SJSA1 (cell line): ENCODE data around the gene SEPTIN7. TPM values are rescaled to one million over a fixed set of nuclear protein-coding genes. Genes with fewer than 3 reads are reported as not detected.
A peak's percentile ranks its signal among the peaks of the same experiment; 100 is the strongest.

Experiments
- DNase-seq, 2 experiments: peaks; one replicate each; pipeline ENCODE4 v3.0.0-alpha.2; 2015 to 2020; ENCODE audit warnings: low spot score in 2 of 2, low read depth in 1 of 2
- H3K27ac ChIP-seq: fragments of 250-450 bp; sonication (Bioruptor Pico); 2 replicates; pipeline ENCODE4 v1.5.1; 2020; ENCODE audit warnings: mild to moderate bottlenecking, moderate library complexity
- H3K27me3 ChIP-seq: fragments of 250-450 bp; sonication (Bioruptor Pico); replicated peaks from 2 replicates; pipeline ENCODE4 v1.5.1; 2020; ENCODE audit warnings: mild to moderate bottlenecking, moderate library complexity
- H3K36me3 ChIP-seq: fragments of 250-450 bp; sonication (Bioruptor Pico); 2 replicates; pipeline ENCODE4 v1.5.1; 2020; ENCODE audit warnings: mild to moderate bottlenecking
- H3K4me1 ChIP-seq: fragments of 250-450 bp; sonication (Bioruptor Pico); replicated peaks from 2 replicates; pipeline ENCODE4 v1.6.1; 2021; ENCODE audit warnings: mild to moderate bottlenecking
- H3K4me3 ChIP-seq: fragments of 250-450 bp; sonication (Bioruptor Pico); 2 replicates; pipeline ENCODE4 v1.5.1; 2020; ENCODE audit warnings: mild to moderate bottlenecking
- H3K9me3 ChIP-seq: fragments of 250-450 bp; sonication (Bioruptor Pico); replicated peaks from 2 replicates; pipeline ENCODE4 v1.5.1; 2020; ENCODE audit warnings: mild to moderate bottlenecking
- total RNA-seq: library from RNA; depleted of rRNA; stranded (reverse); fragments of >200 nt; shearing (Covaris generic); gene quantifications from 2 replicates; pipeline ENCODE4 v1.2.3, GENCODE V29; 2014

SEPTIN7 gene
- total RNA-seq, 1 experiment from 2014 or later = 460 TPM

DNA sequence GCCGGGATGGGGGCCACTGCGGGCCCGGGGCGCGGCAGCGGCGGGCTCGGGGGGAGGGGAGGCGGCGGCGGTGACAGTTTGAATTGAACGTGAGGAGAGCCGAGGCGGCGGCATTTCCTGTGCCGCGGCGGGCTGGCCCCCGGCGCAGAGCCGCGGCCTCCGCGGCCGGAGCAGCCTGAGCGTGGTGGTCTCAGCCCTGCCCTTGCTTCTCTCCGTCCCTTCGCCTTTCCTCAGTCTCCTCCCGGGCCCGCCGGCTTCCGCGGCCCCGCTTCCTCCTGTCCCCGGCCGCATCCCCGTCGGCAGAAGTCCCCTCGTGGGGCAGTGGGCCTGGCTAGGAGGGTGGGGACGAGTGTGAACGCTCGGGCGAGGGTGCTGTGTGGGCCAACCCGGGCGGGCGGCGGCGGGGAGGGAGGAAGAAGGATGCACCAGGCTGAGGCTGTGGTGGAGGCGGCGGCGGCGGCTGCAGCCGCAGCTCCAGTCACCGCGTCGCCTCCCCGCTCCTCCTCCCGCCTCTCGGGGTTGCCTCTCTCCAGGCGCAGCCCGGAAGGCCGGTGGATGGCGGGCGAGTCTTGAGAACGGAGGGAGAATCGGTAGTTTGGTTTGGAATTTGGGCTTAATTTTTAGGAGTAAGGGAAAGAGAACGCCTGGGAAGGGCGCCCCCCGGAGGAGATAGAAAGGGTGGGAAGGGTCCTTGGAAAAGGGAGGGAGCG is 690 bp downstream of the SEPTIN7 start:
- Histone ChIP-seq H3K4me1 (peaks cover 18% of the 10 kb centered on the region), H3K4me3 (peak overlapping the region; percentile 76), H3K9me3 (no peaks in the 10 kb centered on the region), H3K27ac (peak overlapping the region; percentile 97), H3K36me3 (peaks cover 6% of the 10 kb centered on the region), H3K27me3 (no peaks in the 10 kb centered on the region)
- peak; percentile 70 to 78 for DNase-seq

- H3K36me3 ChIP-seq = peaks cover 6% of the 10 kb centered on the region
- DNase-seq = no peak
- no peaks in the 10 kb centered on the region for H3K9me3 ChIP-seq
- no peaks in the 10 kb centered on the region for H3K27me3 ChIP-seq
- peak overlapping the region; percentile 76 for H3K4me3 ChIP-seq
- H3K4me1 ChIP-seq = peaks cover 18% of the 10 kb centered on the region
- peak overlapping the region; percentile 97 for H3K27ac ChIP-seq
Observed at GRCh38 chr7:35802102-35802466, 1.2 kb downstream of the SEPTIN7 start.

DNA sequence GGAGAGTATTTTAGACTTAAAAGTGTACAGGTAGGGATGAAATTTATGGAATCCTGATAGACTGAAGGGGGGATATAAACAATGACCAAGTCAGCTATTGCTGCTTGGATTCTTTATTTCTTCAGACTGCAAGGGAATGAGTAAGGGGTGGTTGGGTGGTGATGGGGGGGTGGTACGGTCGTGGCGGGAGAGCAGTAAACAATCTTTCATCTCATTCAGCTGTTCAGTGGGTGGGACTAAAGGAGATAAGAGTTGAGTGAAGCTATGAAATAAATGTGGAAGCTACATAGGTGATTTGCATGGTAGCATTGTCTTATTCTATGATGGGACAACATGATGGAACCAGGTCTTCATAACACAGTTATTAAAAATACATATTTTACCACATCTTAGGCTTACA is 1.8 kb downstream of the SEPTIN7 start:
- no peak for DNase-seq
- Histone ChIP-seq H3K36me3 (peaks cover 8% of the 10 kb centered on the region), H3K27ac (0 out of 2 replicates have a peak overlapping the region, but pooled peaks have one; percentile 97), H3K27me3 (no peaks in the 10 kb centered on the region), H3K4me3 (peak overlapping the region; percentile 76), H3K9me3 (no peaks in the 10 kb centered on the region), H3K4me1 (peaks cover 18% of the 10 kb centered on the region)

DNA sequence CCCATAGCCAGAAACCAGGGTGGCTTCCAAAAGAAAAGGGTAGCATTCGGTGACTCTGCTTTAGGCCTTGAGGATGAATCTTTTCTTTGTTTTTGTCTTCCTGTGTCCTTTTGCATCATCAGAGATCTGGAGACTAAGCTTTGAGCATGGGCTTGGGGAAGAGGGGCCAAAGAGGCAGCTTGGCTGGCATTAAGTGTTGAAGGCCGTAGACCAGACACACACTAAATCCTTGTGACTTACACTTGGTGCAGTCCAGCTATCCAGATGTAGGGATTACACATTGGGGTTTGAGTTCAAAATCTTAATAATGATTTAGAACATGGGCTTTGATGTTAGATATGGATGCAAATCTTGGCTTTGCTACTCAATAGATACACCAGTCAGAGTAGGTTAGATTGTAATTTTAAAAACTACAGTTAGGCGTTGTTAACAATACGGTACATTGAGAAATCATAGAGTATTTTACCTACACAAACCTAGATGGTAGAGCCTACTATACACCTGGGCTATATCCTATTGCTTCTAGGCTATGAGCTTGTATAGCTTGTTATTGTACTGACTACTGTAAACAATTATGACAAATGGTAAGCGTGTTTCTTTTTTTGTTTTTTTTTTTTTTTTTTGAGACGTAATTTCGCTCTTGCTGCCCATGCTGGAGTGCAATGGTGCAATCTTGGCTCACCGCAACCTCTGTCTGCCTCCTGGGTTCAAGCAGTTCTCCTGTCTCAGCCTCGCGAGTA is 3.5 kb downstream of the SEPTIN7 start:
- Histone ChIP-seq H3K27me3 (no peaks in the 10 kb centered on the region), H3K4me3 (no peak overlapping the region), H3K36me3 (peaks cover 18% of the 10 kb centered on the region), H3K9me3 (no peaks in the 10 kb centered on the region), H3K4me1 (peaks cover 18% of the 10 kb centered on the region), H3K27ac (no peak overlapping the region)
- DNase-seq = no peak

- Histone ChIP-seq H3K4me1 (peaks cover 12% of the 10 kb centered on the region), H3K36me3 (peaks cover 23% of the 10 kb centered on the region), H3K27ac (no peak overlapping the region), H3K4me3 (no peak overlapping the region), H3K9me3 (no peaks in the 10 kb centered on the region), H3K27me3 (no peaks in the 10 kb centered on the region)
- no peak for DNase-seq
Observed at GRCh38 chr7:35805876-35806275, 5.0 kb downstream of the SEPTIN7 start.

DNA sequence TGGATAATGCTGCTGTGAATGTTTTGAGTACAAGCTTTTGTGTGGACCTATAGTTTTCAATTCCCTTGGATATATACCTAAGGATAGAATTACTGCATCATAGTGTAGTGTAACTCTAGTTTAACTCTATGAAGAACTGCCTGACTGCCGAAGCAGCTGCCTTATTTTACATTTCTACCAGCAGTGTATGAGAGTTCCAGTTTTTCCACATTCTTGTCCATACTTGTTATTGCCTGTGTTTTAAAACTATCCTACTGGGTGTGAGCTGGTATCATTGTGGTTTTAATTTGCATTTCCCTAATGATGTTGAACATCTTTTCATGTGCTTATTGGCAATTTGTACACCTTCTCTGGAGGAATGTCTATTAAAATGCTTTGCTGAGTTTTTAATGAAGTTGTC is 15.7 kb downstream of the SEPTIN7 start:
- Histone ChIP-seq H3K27me3 (no peaks in the 10 kb centered on the region), H3K36me3 (no peaks in the 10 kb centered on the region), H3K4me1 (peaks cover 5% of the 10 kb centered on the region; the same call in 1 of the 2 replicates), H3K9me3 (0 out of 2 replicates have a peak, but pooled peaks cover 3% of the 10 kb centered on the region), H3K4me3 (no peak overlapping the region), H3K27ac (no peak overlapping the region)
- DNase-seq = no peak

GRCh38 chr7:35817181-35817580 is 16.3 kb downstream of the SEPTIN7 start:
- Histone ChIP-seq H3K4me3 (no peak overlapping the region), H3K27me3 (no peaks in the 10 kb centered on the region), H3K36me3 (no peaks in the 10 kb centered on the region), H3K27ac (no peak overlapping the region), H3K4me1 (peaks cover 5% of the 10 kb centered on the region; the same call in 1 of the 2 replicates), H3K9me3 (0 out of 2 replicates have a peak, but pooled peaks cover 3% of the 10 kb centered on the region)
- no peak for DNase-seq

GRCh38 chr7:35817930-35818329 is 17.1 kb downstream of the SEPTIN7 start:
- Histone ChIP-seq H3K27ac (no peak overlapping the region), H3K9me3 (0 out of 2 replicates have a peak, but pooled peaks cover 3% of the 10 kb centered on the region), H3K4me3 (no peak overlapping the region), H3K36me3 (no peaks in the 10 kb centered on the region), H3K4me1 (peaks cover 5% of the 10 kb centered on the region; the same call in 1 of the 2 replicates), H3K27me3 (no peaks in the 10 kb centered on the region)
- DNase-seq = no peak

DNA sequence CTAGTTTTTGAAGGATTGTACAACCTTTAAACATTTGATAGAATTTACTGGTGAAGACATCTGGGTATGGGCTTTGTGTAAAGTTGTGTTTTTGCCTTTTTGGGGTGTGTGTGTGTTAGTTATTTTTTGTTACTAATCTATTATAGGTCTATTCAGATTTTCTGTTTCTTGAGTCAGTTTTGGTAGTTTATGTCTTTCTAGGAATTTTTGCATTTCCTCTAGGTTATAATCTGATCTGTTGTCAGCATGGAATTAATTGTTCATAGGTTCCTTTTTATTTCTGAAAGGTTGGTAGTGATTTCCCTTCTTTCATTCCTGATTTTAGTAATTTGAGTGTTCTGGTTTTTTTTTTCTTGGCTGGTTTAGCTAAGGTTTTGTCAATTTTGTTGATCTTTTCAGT is 17.7 kb downstream of the SEPTIN7 start:
- Histone ChIP-seq H3K4me3 (no peak overlapping the region), H3K36me3 (no peaks in the 10 kb centered on the region), H3K27ac (no peak overlapping the region), H3K27me3 (no peaks in the 10 kb centered on the region), H3K9me3 (0 out of 2 replicates have a peak, but pooled peaks cover 3% of the 10 kb centered on the region), H3K4me1 (peaks cover 5% of the 10 kb centered on the region; the same call in 1 of the 2 replicates)
- no peak for DNase-seq

GRCh38 chr7:35819310-35819709 is 18.5 kb downstream of the SEPTIN7 start:
- DNase-seq = no peak

GRCh38 chr7:35819954-35820703 is 19.3 kb downstream of the SEPTIN7 start:
- 0 out of 2 replicates have a peak, but pooled peaks cover 3% of the 10 kb centered on the region for H3K9me3 ChIP-seq
- H3K27ac ChIP-seq = no peak overlapping the region
- H3K27me3 ChIP-seq = no peaks in the 10 kb centered on the region
- DNase-seq = no peak
- no peaks in the 10 kb centered on the region for H3K4me1 ChIP-seq
- no peaks in the 10 kb centered on the region for H3K36me3 ChIP-seq
- no peak overlapping the region for H3K4me3 ChIP-seq

More at GRCh38 chr7:35819310-35819709, 18.5 kb downstream of the SEPTIN7 start:
- Histone ChIP-seq H3K27ac (no peak overlapping the region), H3K9me3 (0 out of 2 replicates have a peak, but pooled peaks cover 3% of the 10 kb centered on the region), H3K36me3 (no peaks in the 10 kb centered on the region), H3K4me3 (no peak overlapping the region), H3K4me1 (peaks cover 3% of the 10 kb centered on the region; the same call in 1 of the 2 replicates), H3K27me3 (no peaks in the 10 kb centered on the region)

GRCh38 chr7:35820858-35821257 is 20.0 kb downstream of the SEPTIN7 start:
- no peaks in the 10 kb centered on the region for H3K4me1 ChIP-seq
- no peak overlapping the region for H3K4me3 ChIP-seq
- no peak overlapping the region for H3K27ac ChIP-seq
- H3K36me3 ChIP-seq = no peaks in the 10 kb centered on the region
- 0 out of 2 replicates have a peak, but pooled peaks cover 3% of the 10 kb centered on the region for H3K9me3 ChIP-seq
- DNase-seq = no peak
- no peaks in the 10 kb centered on the region for H3K27me3 ChIP-seq

DNA sequence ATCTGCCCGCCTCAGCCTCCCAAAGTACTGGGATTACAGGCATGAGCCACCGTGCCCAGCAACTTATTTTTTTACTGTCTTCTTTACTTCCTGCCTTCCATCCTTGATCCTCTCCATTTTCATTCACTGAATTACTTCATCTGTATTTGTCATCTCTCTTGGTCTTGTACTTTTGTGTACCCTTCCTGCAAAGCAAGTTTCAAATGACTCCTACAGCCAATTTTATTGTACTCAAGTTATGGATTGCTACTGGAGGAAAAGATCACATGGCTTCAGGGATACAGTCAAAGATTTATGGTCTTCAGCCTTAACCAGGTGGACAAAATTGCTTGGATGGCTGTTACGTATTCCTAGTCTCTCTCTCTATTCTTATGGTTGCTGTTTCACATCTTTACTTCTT is 22.6 kb downstream of the SEPTIN7 start:
- Histone ChIP-seq H3K36me3 (no peaks in the 10 kb centered on the region), H3K27ac (no peak overlapping the region), H3K9me3 (no peaks in the 10 kb centered on the region), H3K4me3 (no peak overlapping the region), H3K4me1 (no peaks in the 10 kb centered on the region), H3K27me3 (no peaks in the 10 kb centered on the region)
- DNase-seq = no peak
